Kidney epithelial cell (primary cell): ENCODE measurements around the gene WDR91. TPM values are rescaled to one million over a fixed set of nuclear protein-coding genes. Genes with fewer than 3 reads are reported as not detected.
"Not testable (repeated sequence)": the region's sequence is repeated elsewhere in the genome, so short reads cannot be mapped to it uniquely, and the experiment has no call there.

Experiments
- DNase-seq: peaks from one replicate; pipeline ENCODE4 v3.0.0-alpha.2; 2010; ENCODE audit warnings: low read depth
- H3K27me3 ChIP-seq: 2 replicates; pipeline ENCODE4 v1.6.0; 2011; ENCODE audit warnings: low read length; ENCODE audit not compliant: control insufficient read depth, insufficient read depth
- H3K36me3 ChIP-seq: 2 replicates; pipeline ENCODE4 v1.5.1; 2011; ENCODE audit warnings: low read length; ENCODE audit not compliant: control insufficient read depth, insufficient read depth
- H3K4me3 ChIP-seq: 2 replicates; pipeline ENCODE4 v1.5.1; 2011; ENCODE audit warnings: low read depth, mild to moderate bottlenecking, control low read depth, low read length
- total RNA-seq: library from RNA; depleted of rRNA; stranded (reverse); fragments of >200 nt; gene quantifications from 2 replicates; pipeline ENCODE4 v1.2.3, GENCODE V29; 2015
- TF ChIP-seq, protein P1 (sequence below): IDR thresholded peaks from 2 replicates; pipeline ENCODE4 v1.5.1; 2011; ENCODE audit warnings: mild to moderate bottlenecking, moderate library complexity, low read length, control low read depth, inconsistent platforms; ENCODE audit not compliant: insufficient read depth, poor library complexity, severe bottlenecking

WDR91 gene
- total RNA-seq, 1 donor from 2014 or later: 8.5 TPM

DNA sequence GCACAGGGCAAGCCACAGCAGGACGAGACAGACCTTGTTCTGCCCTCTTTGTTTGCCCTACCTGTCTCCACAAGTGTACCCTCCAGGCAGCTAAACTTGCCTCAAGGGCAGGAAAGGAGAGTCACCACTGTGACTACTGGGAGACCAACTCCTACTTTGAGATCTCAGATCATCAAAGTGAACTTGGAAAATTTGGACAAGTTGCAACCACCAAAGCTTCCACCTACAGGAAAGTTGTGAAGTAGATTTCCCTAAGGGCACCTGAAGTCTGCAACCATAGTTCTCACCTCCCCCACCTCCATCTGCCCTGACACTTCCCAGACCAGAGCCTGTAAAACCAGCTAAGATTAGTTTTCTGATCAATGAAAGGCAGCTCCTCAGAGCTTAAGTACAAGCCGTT lies 2.5 kb upstream of the WDR91 start:
- DNase-seq: no peak

DNA sequence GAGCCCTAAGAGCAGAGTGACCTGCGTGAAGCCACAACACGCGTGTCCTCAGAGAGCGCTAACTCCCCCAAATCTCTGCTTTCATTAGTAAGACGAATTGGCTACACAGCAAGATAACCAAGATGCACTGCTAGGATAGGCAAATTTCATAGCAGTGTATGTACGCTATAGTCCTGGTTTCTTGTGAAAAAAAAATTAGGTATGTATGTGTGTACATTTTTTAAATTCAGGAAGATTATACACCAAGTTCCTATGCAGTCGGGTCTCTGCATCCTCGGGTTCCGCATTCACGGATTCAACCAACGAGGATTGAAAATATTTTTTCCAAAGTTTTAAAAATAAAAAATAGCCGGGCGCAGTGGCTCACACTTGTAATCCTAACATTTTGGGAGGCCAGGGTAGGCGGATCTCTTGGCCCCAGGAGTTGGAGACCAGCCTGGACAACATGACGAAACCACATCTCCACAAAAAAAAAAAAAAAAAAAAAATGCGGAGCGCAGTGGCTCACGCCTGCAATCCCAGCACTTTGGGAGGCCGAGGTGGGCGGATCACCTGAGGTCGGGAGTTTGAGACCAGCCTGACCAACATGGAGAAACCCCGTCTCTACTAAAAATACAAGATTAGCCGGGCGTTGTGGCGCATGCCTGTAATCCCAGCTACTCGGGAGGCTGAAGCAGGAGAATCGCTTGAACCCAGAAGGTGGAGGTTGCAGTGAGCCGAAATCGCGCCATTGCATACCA lies 790 bp upstream of the WDR91 start:
- not testable (repeated sequence) for H3K36me3 ChIP-seq, H3K27me3 ChIP-seq, DNase-seq
- peak overlapping the region; percentile 82 for H3K4me3 ChIP-seq

More for the DNA sequence above, 2.5 kb upstream of the WDR91 start:
- TF ChIP-seq, protein P1, sequence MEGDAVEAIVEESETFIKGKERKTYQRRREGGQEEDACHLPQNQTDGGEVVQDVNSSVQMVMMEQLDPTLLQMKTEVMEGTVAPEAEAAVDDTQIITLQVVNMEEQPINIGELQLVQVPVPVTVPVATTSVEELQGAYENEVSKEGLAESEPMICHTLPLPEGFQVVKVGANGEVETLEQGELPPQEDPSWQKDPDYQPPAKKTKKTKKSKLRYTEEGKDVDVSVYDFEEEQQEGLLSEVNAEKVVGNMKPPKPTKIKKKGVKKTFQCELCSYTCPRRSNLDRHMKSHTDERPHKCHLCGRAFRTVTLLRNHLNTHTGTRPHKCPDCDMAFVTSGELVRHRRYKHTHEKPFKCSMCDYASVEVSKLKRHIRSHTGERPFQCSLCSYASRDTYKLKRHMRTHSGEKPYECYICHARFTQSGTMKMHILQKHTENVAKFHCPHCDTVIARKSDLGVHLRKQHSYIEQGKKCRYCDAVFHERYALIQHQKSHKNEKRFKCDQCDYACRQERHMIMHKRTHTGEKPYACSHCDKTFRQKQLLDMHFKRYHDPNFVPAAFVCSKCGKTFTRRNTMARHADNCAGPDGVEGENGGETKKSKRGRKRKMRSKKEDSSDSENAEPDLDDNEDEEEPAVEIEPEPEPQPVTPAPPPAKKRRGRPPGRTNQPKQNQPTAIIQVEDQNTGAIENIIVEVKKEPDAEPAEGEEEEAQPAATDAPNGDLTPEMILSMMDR: no peak
- H3K27me3 ChIP-seq: no peaks in the 10 kb centered on the region
- no peak overlapping the region for H3K4me3 ChIP-seq
- H3K36me3 ChIP-seq: no peaks in the 10 kb centered on the region

DNA sequence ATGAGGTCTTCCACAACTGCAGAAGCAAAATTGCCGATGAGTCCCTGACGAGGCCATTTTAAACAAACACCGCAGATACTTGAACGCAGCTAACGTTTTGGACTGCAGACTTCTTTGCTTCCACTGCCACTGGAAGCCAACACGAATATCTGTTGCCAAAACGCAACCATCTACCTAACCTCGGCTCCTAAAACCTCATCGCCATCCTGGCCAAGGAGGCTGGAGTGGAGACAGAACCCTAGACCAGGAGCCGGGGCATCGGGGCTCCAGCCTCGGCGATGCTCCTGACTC lies 493 bp downstream of the WDR91 start:
- H3K4me3 ChIP-seq: peak overlapping the region; percentile 80
- TF ChIP-seq, protein P1: no peak
- DNase-seq: no peak
- H3K27me3 ChIP-seq: no peaks in the 10 kb centered on the region
- H3K36me3 ChIP-seq: peaks cover 1% of the 10 kb centered on the region

DNA sequence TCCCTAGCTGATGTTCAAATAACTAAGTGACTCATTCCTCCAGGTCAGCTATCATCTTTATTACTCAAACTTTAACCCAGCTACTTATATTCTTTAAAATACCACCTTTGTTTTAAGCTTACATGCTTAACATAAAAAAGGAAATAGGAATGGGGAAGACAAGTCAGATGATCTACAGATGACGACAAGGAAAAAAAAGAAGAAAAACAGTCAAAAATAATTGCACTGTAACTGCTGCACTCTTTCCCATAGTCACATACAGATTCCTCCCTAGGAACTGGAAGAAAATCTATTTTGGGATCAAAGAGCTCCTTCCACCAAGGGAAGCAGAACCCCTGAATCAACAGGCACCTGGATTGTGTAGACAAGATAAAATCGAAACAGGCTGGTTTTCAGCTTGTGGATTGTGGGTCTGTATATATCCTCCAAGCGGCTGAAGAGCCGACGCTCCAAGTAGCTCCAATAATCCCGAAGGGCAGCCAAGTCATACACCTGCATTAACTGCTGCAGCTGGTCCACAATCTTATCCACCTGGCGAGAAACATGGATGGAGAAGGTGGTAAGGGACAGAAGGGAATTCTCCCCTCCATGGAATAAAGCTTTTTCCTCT lies 2.0 kb downstream of the WDR91 start:
- Histone ChIP-seq H3K4me3 (no peak overlapping the region), H3K36me3 (peaks cover 2% of the 10 kb centered on the region), H3K27me3 (no peaks in the 10 kb centered on the region)
- DNase-seq: no peak
- TF ChIP-seq, protein P1: no peak

DNA sequence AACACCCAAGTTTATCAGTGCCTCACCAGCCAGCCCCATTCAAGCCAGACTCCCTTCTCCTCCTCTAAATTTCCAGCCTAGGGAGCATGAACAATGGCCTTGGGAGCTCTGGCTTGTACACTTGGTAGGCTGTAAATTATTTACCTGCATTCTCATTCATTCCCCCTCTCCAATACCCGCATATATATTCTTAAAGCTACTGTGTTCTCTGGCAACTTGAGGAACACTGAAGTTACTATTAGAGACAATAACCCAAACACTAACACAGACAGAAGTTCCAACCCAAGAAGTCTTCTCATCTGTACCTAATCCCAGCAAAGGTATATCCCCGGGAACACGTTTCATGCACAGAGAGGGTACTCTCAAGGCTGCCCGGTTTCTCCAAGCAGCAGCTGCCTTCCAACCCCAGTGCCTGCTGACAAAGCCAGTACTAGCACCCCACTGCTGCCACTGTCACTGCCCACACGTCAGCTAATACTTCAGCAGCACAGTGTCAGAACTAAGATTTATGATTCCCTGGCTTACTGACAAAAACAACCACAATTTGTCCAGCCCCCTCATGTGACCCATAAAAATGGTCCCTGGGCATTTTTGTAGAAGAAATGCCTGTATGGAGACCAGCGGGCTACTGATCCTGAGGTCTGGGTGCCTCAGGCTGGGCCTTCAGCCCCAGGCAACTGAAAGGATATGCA lies 3.1 kb downstream of the WDR91 start:
- Histone ChIP-seq H3K27me3 (no peaks in the 10 kb centered on the region), H3K4me3 (peak overlapping the region; percentile 21), H3K36me3 (peaks cover 4% of the 10 kb centered on the region)
- peak; percentile 62 for DNase-seq
- TF ChIP-seq, protein P1: no peak

DNA sequence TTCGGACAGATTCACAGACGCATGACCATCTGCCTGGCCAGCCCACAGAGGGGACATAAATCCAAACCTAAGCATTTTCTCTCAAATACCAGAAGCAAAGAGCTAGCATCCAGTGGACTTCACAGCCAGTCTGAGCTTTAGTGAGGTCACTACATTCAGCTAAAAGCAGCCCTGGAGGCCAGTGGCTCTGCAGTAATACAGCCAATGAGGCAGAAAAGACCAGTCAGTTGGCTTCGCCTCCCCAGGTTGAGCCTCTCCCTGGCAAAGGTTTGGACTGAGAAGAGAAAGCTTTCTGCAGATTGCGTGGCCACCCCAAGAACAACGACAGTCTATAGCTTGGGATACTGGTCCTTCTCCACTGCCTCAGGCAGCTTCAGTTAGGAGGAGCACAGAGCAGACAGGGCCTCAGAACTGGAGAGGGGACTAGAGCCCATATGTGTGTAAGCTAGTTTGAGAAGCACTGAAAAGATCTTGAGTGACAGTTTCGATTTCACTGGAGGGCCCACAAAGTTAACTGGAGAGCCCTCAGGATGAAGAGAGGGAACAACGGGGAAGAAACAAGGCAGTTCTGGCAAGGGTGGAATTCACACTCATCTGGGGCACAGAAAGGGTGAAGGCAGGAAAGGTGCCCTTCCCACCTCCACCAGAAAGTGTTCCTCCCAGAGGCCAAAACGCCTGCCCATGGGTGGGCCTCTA lies 3.8 kb downstream of the WDR91 start:
- no peak overlapping the region for H3K4me3 ChIP-seq
- H3K27me3 ChIP-seq: no peaks in the 10 kb centered on the region
- H3K36me3 ChIP-seq: peaks cover 4% of the 10 kb centered on the region
- TF ChIP-seq, protein P1: no peak
- no peak for DNase-seq
